Tibial artery (tissue), 4 donors: ENCODE results near the gene CISD1.

ENCODE experiments used
- DNase-seq, 2 donors: peaks; one replicate each; pipeline ENCODE4 v3.0.0-alpha.2; 2019
- H3K27ac ChIP-seq, 2 donors: fragments of 200-600 bp; sonication (generic) in 1 of 2; 1 replicate in 1 of 2; 2 replicates in 1 of 2; pipeline ENCODE4 v1.5.1; 2018 to 2019; ENCODE audit warnings: mild to moderate bottlenecking in 1 of 2
- H3K27me3 ChIP-seq, 2 donors: fragments of 200-600 bp; sonication (generic) in 1 of 2; one replicate each; pipeline versions ENCODE4 v1.5.1 to v1.6.0; 2016 to 2019
- H3K36me3 ChIP-seq, 3 donors: fragments of 200-600 bp; sonication (generic) in 2 of 3; one replicate each; pipeline ENCODE4 v1.5.1; 2016 to 2019; ENCODE audit warnings: mild to moderate bottlenecking in 2 of 3
- H3K4me1 ChIP-seq, 4 donors: fragments of 200-600 bp; sonication (generic) in 2 of 4; 1 replicate in 3 of 4; 2 replicates in 1 of 4; pipeline ENCODE4 v1.5.1; 2016 to 2019
- H3K4me3 ChIP-seq, 2 donors: fragments of 200-600 bp; sonication (generic) in 1 of 2; 1 replicate in 1 of 2; 2 replicates in 1 of 2; pipeline ENCODE4 v1.5.1; 2018 to 2019; ENCODE audit warnings: mild to moderate bottlenecking in 2 of 2
- H3K9me3 ChIP-seq, 3 donors: fragments of 200-600 bp; sonication (generic) in 1 of 3; one replicate each; pipeline ENCODE4 v1.5.1; 2016 to 2019
- CTCF ChIP-seq, 2 experiments: fragments of 200-600 bp in 1 of 2; fragments of 450-650 bp in 1 of 2; IDR thresholded peaks; one replicate each; pipeline ENCODE4 v1.5.1; 2017 to 2019; ENCODE audit warnings: antibody characterized with exemption in 2 of 2, mild to moderate bottlenecking in 1 of 2, moderate library complexity in 1 of 2
- intact Hi-C: fragments of 100-400 bp; cut with DNase I; formaldehyde crosslinking; loops from one replicate; pipeline ENCODE4 v1.15.0; 2023; ENCODE audit warnings: low total_unique reads

Gene CISD1

GRCh38 chr10:58278962-58279307, 10.0 kb downstream of the CISD1 start:
- Histone ChIP-seq H3K36me3 (peaks cover 0 to 9% (median 5%) of the 10 kb centered on the region in 3 donors), H3K9me3 (no peaks in the 10 kb centered on the region), H3K4me3 (no peak overlapping the region), H3K4me1 (peaks cover 0 to 16% (median 4%) of the 10 kb centered on the region in 4 donors), H3K27ac (no peak overlapping the region), H3K27me3 (no peaks in the 10 kb centered on the region)
- no peak for TF ChIP-seq CTCF (IDR thresholded peaks at IDR 0.05)
- intact Hi-C loops, result no loop called here
- no peak for DNase-seq

- Histone ChIP-seq H3K9me3 (no peaks in the 10 kb centered on the region), H3K27ac (no peak overlapping the region), H3K4me3 (no peak overlapping the region), H3K4me1 (peaks cover 0 to under 1% (median 0%) of the 10 kb centered on the region in 4 donors), H3K27me3 (no peaks in the 10 kb centered on the region), H3K36me3 (peaks cover 0 to 9% (median 5%) of the 10 kb centered on the region in 3 donors)
- intact Hi-C loops, result no loop called here
- DNase-seq, result no peak
- no peak for TF ChIP-seq CTCF (IDR thresholded peaks at IDR 0.05)
Observed at GRCh38 chr10:58280477-58280876, 11.5 kb downstream of the CISD1 start.

GRCh38 chr10:58281092-58281752, 12.3 kb downstream of the CISD1 start:
- H3K27ac ChIP-seq, result no peak overlapping the region
- peaks cover 0 to 9% (median 5%) of the 10 kb centered on the region in 3 donors for H3K36me3 ChIP-seq
- no peaks in the 10 kb centered on the region for H3K9me3 ChIP-seq
- no peaks in the 10 kb centered on the region for H3K4me1 ChIP-seq
- no peak for DNase-seq
- H3K4me3 ChIP-seq, result no peak overlapping the region
- no peak for TF ChIP-seq CTCF (IDR thresholded peaks at IDR 0.05)
- intact Hi-C loops, result no loop called here
- H3K27me3 ChIP-seq, result no peaks in the 10 kb centered on the region

- no peak for TF ChIP-seq CTCF (IDR thresholded peaks at IDR 0.05)
- DNase-seq, result no peak
- intact Hi-C loops, result no loop called here
- Histone ChIP-seq H3K4me3 (no peak overlapping the region), H3K4me1 (no peaks in the 10 kb centered on the region), H3K27me3 (no peaks in the 10 kb centered on the region), H3K9me3 (no peaks in the 10 kb centered on the region), H3K27ac (no peak overlapping the region), H3K36me3 (peaks cover 0 to 9% (median 5%) of the 10 kb centered on the region in 3 donors)
Observed at GRCh38 chr10:58282615-58283014, 13.7 kb downstream of the CISD1 start.

GRCh38 chr10:58291538-58292174, 22.7 kb downstream of the CISD1 start:
- H3K27me3 ChIP-seq, result no peaks in the 10 kb centered on the region
- H3K4me3 ChIP-seq, result no peak overlapping the region
- H3K9me3 ChIP-seq, result no peaks in the 10 kb centered on the region
- H3K36me3 ChIP-seq, result no peaks in the 10 kb centered on the region
- intact Hi-C loops, result loop anchor here (5.0 kb wide), 1 partner anchor 114 kb away; no protein-coding TSS in a partner anchor
- H3K27ac ChIP-seq, result no peak overlapping the region
- peak; percentile 75 to 85 for TF ChIP-seq CTCF (IDR thresholded peaks at IDR 0.05)
- no peaks in the 10 kb centered on the region for H3K4me1 ChIP-seq
- peak in 1 of 2 donors; percentile 25 for DNase-seq
